Tibial artery (tissue), 4 donors: Measurements from ENCODE around the gene IDH3G.

Source experiments
- DNase-seq, 2 donors: peaks; one replicate each; pipeline ENCODE4 v3.0.0-alpha.2; 2019
- H3K27ac ChIP-seq, 2 donors: fragments of 200-600 bp; sonication (generic) in 1 of 2; 1 replicate in 1 of 2; 2 replicates in 1 of 2; pipeline ENCODE4 v1.5.1; 2018 to 2019; ENCODE audit warnings: mild to moderate bottlenecking in 1 of 2
- H3K27me3 ChIP-seq, 2 donors: fragments of 200-600 bp; sonication (generic) in 1 of 2; one replicate each; pipeline versions ENCODE4 v1.5.1 to v1.6.0; 2016 to 2019
- H3K36me3 ChIP-seq, 3 donors: fragments of 200-600 bp; sonication (generic) in 2 of 3; one replicate each; pipeline ENCODE4 v1.5.1; 2016 to 2019; ENCODE audit warnings: mild to moderate bottlenecking in 2 of 3
- H3K4me1 ChIP-seq, 4 donors: fragments of 200-600 bp; sonication (generic) in 2 of 4; 1 replicate in 3 of 4; 2 replicates in 1 of 4; pipeline ENCODE4 v1.5.1; 2016 to 2019
- H3K4me3 ChIP-seq, 2 donors: fragments of 200-600 bp; sonication (generic) in 1 of 2; 1 replicate in 1 of 2; 2 replicates in 1 of 2; pipeline ENCODE4 v1.5.1; 2018 to 2019; ENCODE audit warnings: mild to moderate bottlenecking in 2 of 2
- H3K9me3 ChIP-seq, 3 donors: fragments of 200-600 bp; sonication (generic) in 1 of 3; one replicate each; pipeline ENCODE4 v1.5.1; 2016 to 2019
- intact Hi-C: fragments of 100-400 bp; cut with DNase I; formaldehyde crosslinking; loops from one replicate; pipeline ENCODE4 v1.15.0; 2023; ENCODE audit warnings: low total_unique reads
- TF ChIP-seq, protein P1 (sequence below), 2 experiments: fragments of 200-600 bp in 1 of 2; fragments of 450-650 bp in 1 of 2; IDR thresholded peaks; one replicate each; pipeline ENCODE4 v1.5.1; 2017 to 2019; ENCODE audit warnings: antibody characterized with exemption in 2 of 2, mild to moderate bottlenecking in 1 of 2, moderate library complexity in 1 of 2

Gene IDH3G

DNA sequence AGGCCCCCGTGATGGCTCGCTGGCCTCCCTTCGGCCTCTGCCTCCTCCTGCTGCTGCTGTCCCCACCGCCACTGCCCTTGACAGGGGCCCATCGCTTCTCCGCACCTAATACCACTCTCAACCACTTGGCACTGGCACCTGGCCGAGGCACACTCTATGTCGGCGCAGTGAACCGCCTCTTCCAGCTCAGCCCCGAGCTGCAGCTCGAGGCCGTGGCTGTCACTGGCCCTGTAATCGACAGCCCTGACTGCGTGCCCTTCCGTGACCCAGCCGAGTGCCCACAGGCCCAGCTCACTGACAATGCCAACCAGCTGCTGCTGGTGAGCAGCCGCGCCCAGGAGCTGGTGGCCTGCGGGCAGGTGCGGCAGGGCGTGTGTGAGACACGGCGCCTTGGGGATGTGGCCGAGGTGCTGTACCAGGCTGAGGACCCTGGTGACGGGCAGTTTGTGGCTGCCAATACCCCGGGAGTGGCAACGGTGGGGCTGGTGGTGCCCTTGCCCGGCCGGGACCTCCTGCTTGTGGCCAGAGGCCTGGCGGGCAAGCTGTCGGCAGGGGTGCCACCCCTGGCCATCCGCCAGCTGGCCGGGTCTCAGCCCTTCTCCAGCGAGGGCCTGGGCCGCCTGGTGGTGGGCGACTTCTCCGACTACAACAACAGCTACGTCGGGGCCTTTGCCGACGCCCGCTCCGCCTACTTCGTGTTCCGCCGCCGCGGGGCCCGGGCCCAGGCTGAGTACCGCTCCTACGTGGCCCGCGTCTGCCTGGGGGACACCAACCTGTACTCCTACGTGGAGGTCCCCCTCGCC lies 27.1 kb downstream of the IDH3G start:
- Histone ChIP-seq H3K27ac (no peak overlapping the region), H3K4me3 (no peak overlapping the region), H3K27me3 (no peaks in the 10 kb centered on the region), H3K4me1 (peaks cover 0 to 22% (median 5%) of the 10 kb centered on the region in 4 donors), H3K36me3 (peaks cover 0 to 29% (median 0%) of the 10 kb centered on the region in 3 donors), H3K9me3 (no peaks in the 10 kb centered on the region)
- intact Hi-C loops: loop anchor here (5.0 kb wide), 1 partner anchor 185 kb away; no protein-coding TSS in a partner anchor
- TF ChIP-seq, protein P1, sequence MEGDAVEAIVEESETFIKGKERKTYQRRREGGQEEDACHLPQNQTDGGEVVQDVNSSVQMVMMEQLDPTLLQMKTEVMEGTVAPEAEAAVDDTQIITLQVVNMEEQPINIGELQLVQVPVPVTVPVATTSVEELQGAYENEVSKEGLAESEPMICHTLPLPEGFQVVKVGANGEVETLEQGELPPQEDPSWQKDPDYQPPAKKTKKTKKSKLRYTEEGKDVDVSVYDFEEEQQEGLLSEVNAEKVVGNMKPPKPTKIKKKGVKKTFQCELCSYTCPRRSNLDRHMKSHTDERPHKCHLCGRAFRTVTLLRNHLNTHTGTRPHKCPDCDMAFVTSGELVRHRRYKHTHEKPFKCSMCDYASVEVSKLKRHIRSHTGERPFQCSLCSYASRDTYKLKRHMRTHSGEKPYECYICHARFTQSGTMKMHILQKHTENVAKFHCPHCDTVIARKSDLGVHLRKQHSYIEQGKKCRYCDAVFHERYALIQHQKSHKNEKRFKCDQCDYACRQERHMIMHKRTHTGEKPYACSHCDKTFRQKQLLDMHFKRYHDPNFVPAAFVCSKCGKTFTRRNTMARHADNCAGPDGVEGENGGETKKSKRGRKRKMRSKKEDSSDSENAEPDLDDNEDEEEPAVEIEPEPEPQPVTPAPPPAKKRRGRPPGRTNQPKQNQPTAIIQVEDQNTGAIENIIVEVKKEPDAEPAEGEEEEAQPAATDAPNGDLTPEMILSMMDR (IDR thresholded peaks at IDR 0.05): no peak
- no peak for DNase-seq

DNA sequence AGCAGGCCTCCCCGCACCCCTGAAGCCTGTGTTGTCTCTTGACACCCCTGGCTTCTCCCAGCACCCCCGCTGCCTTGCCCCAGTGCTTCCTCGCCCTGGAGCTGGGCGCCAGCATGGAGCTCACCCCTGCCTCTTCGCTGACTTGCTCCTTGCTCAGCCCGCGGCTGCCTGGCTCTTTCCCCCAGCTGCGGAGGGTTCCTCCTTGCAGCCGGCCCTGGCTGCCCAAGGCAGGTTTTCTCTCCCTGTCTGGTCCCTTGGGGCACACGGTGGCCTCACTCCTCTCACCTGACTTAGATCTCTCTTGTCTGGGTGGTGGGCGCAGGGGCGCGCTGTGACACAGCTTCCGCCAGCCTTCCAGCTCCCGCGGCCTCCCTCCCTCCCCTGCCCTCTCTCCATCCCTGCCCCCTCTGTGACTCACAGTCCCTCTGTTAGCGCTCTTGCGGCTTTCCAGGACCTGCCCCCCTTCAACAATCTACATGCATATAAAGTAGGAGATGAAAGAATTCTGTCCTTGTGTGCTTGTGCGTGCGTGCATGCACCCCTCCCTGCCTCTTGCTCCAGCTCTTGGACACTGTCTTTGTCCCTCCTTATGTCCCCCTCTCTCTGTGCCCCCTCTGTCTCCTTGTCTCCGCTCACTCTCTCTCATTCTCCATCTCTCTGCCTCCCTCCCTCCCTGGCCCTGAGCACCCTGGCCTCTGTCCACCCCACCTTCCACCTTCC lies 27.9 kb downstream of the IDH3G start:
- peak overlapping the region; percentile 44 to 47 for H3K27ac ChIP-seq
- peak overlapping the region; percentile 29 to 44 for H3K4me3 ChIP-seq
- peaks cover 0 to 22% (median 5%) of the 10 kb centered on the region in 4 donors for H3K4me1 ChIP-seq
- TF ChIP-seq, protein P1 (IDR thresholded peaks at IDR 0.05): no peak
- no peaks in the 10 kb centered on the region for H3K9me3 ChIP-seq
- H3K36me3 ChIP-seq: peaks cover 0 to 24% (median 0%) of the 10 kb centered on the region in 3 donors
- no peak for DNase-seq
- intact Hi-C loops: loop anchor here (5.0 kb wide), 1 partner anchor 186 kb away; no protein-coding TSS in a partner anchor
- H3K27me3 ChIP-seq: no peaks in the 10 kb centered on the region

DNA sequence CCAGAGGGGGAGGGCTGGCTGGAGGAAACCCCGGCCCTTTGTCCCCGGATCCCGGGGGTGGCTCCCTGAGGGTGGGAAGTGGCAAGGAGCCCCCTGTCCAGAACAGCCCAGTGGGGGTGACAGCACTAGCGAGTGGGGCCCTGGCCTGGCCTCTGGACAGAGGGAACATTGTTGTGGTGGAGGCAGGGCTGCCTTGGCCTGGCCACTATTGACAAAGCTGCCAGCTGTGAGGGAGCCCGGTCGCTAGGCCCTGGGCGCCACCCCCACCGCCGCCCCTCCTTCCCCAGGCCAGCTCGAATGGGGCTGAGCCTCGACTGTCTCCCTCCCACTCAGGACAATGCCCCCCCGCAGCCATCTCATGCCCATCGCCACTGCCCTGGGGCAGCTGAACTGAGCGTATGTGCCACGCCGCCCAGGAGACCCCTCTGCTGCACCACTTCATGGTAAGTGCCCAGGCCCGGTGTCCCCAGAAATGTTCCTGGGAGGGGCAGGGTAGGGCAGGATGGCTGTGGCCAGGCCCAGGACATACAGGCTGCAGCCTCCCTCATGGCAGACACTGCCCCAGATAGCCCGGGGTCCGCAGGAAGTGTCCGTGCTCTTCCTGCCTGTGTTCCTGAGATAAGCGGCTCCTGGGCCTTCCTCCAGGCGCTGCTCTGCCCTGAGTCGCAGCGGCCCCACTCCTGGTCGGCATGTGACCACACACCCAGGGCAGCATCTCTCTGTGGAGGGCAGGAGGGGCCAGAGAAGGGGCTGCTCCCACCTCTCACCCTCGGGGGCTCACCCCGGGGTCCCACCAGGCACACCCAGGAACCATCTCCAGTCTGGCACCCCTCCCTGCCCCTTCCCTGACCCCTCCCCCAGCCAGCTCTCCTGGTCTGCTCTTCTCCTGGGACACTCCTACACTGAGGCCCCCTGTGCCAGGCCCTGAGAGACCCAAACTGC lies 28.8 kb downstream of the IDH3G start:
- H3K9me3 ChIP-seq: no peaks in the 10 kb centered on the region
- H3K27ac ChIP-seq: peak overlapping the region; percentile 44 to 47
- peaks cover 0 to 22% (median 5%) of the 10 kb centered on the region in 4 donors for H3K4me1 ChIP-seq
- H3K36me3 ChIP-seq: peaks cover 0 to 16% (median 0%) of the 10 kb centered on the region in 3 donors
- DNase-seq: no peak
- intact Hi-C loops: loop anchor here (5.0 kb wide), 1 partner anchor 187 kb away; no protein-coding TSS in a partner anchor
- H3K4me3 ChIP-seq: peak overlapping the region; percentile 30 to 44
- H3K27me3 ChIP-seq: no peaks in the 10 kb centered on the region
- TF ChIP-seq, protein P1 (IDR thresholded peaks at IDR 0.05): no peak

DNA sequence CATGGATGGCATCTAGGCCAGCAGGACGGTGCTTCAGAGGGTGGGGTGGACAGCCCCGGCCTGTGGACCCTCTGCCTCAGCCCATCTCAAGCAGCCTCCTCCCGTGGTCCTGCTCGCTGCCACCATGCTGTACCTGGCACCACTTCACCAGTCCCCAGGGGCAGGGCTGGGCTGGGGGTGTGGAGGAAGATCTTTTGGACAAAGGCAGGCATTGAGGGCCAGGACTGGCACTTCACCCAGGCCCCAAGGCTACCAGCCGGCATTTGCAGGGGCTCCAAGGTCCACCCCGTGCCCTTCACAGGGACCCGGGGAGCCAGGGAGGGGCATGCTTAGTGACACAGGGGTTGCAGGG lies 29.4 kb downstream of the IDH3G start:
- H3K27ac ChIP-seq: peak overlapping the region in 1 of 2 donors; percentile 47
- H3K4me1 ChIP-seq: peaks cover 0 to 22% (median 5%) of the 10 kb centered on the region in 4 donors
- peak overlapping the region; percentile 30 to 44 for H3K4me3 ChIP-seq
- no peaks in the 10 kb centered on the region for H3K27me3 ChIP-seq
- H3K9me3 ChIP-seq: no peaks in the 10 kb centered on the region
- TF ChIP-seq, protein P1 (IDR thresholded peaks at IDR 0.05): no peak
- peaks cover 0 to 11% (median 0%) of the 10 kb centered on the region in 3 donors for H3K36me3 ChIP-seq
- no peak for DNase-seq
- intact Hi-C loops: loop anchor here (5.0 kb wide), 1 partner anchor 188 kb away; no protein-coding TSS in a partner anchor
